Central memory CD8-positive, alpha-beta T cell (primary cell): ENCODE results near the gene TUBG2.
"Not testable (repeated sequence)": the region's sequence is repeated elsewhere in the genome, so short reads cannot be mapped to it uniquely, and the experiment has no call there.

Experiments
- ATAC-seq: fragments of 150-1000 bp; cut with Tn5 transposase; replicated peaks from 2 replicates; pipeline ENCODE4 v1.10.0; 2022; ENCODE audit warnings: mild to moderate bottlenecking, moderate FRiP score, moderate number of reproducible peaks; ENCODE audit not compliant: poor library complexity, severe bottlenecking; ENCODE audit errors: extremely low read depth
- DNase-seq, 2 donors: peaks; one replicate each; pipeline ENCODE4 v3.0.0; 2021; ENCODE audit warnings: low spot score in 2 of 2
- H3K27ac Mint-ChIP-seq: one replicate; pipeline ENCODE4 v1.8.0; 2022; ENCODE audit warnings: low read depth, mild to moderate bottlenecking, moderate library complexity, mixed read lengths
- H3K27me3 Mint-ChIP-seq: one replicate; pipeline ENCODE4 v1.8.0; 2022; ENCODE audit warnings: mixed read lengths
- H3K36me3 Mint-ChIP-seq: one replicate; pipeline ENCODE4 v1.8.0; 2022; ENCODE audit warnings: mild to moderate bottlenecking, moderate library complexity, mixed read lengths; ENCODE audit not compliant: insufficient read depth
- H3K4me1 Mint-ChIP-seq: one replicate; pipeline ENCODE4 v1.8.0; 2022; ENCODE audit warnings: mixed read lengths
- H3K4me3 Mint-ChIP-seq: one replicate; pipeline ENCODE4 v1.8.0; 2022; ENCODE audit warnings: mild to moderate bottlenecking, moderate library complexity, mixed read lengths
- H3K9me3 Mint-ChIP-seq: one replicate; pipeline ENCODE4 v1.8.0; 2022; ENCODE audit warnings: mixed read lengths

Gene TUBG2

DNA sequence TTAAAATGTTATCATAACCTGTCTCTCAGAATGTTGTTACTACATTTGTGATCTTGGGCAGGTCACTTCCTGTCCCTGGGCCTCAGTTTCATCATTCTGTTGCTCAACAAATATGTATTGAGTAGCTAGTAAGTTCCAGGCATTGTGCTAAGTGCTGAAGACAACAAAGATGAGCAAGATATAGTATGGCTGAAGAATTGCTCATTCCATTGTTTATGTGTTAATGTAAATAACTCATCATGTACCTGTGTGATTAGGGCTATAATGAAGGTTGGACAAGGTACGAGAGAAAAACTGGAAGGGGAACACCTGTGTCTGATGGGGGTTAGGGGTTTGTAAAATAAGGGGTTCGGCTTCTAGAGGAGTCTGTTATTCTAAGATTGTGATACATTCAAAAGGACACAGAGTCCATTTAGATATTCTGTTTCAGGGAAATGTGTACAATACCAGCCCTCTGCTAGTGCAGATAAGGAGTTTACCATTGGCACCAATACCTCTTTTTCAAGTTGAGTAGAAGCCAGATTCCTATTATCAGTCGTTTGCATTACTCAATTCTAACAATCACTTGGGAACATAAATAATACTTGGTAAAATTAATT lies 29.6 kb upstream of the TUBG2 start:
- Mint-ChIP-seq H3K27me3 (no peaks in the 10 kb centered on the region), H3K27ac (no peak overlapping the region), H3K9me3 (no peaks in the 10 kb centered on the region), H3K4me1 (no peaks in the 10 kb centered on the region), H3K4me3 (no peak overlapping the region), H3K36me3 (peaks cover 2% of the 10 kb centered on the region)
- ATAC-seq = no peak
- no peak for DNase-seq

DNA sequence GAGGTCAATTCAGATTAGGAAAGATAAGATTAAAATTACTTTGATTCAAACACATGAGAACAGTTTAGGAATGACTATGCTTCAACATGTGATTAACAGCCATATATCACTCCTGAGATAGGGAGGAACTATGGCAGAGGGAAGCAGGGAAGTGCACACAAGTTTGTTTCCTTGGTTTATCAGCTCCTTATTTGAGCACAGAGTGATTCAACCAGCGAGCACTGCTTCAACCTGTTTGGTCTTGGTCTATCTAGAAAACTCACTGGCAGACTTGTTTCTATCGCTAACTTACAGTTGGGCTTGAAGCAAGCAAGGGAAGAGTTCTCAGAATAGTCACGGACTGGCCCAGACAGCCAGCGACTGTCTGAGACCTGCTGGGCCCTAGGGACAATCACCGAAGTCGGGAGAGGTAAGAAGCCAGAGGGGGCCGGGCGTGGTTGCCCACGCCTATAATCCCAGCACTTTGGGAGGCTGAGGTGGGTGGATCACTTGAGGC lies 26.1 kb upstream of the TUBG2 start:
- no peak for ATAC-seq
- Mint-ChIP-seq H3K4me1 (no peaks in the 10 kb centered on the region), H3K9me3 (no peaks in the 10 kb centered on the region), H3K4me3 (no peak overlapping the region), H3K36me3 (peaks cover 2% of the 10 kb centered on the region), H3K27ac (no peak overlapping the region), H3K27me3 (no peaks in the 10 kb centered on the region)
- DNase-seq = no peak

DNA sequence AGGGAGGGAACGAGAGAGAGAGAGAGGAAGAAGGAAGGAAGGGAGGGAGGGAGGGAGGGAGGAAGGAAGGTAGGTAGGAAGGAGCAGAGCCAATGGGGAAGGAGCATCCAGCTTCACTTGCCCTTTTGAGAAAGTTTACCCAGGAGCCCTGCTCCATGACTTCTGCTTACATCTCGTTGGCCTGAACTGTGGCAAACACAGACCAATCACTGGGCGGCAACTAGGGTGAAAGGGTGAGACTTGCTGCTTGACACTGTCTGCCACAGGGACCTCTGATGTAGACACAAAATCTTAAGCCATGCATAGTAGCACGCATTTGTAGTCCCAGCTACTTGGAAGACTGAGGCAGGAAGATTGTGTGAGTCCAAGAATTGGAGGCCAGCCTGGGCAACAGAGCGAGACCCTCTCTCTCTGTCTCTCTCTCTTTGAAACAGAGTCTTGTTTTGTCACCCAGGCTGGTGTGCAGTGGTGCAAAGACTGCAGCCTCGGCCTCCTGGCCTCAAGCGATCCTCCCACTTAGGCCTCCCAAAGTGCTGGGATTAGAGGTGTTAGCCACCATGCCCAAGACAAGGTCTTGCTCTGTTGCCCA lies 19.5 kb upstream of the TUBG2 start:
- DNase-seq (no peak), ATAC-seq (no peak)
- Mint-ChIP-seq H3K27ac (no peak overlapping the region), H3K36me3 (no peaks in the 10 kb centered on the region), H3K4me3 (no peak overlapping the region), H3K4me1 (no peaks in the 10 kb centered on the region), H3K27me3 (peaks cover 11% of the 10 kb centered on the region), H3K9me3 (no peaks in the 10 kb centered on the region)

DNA sequence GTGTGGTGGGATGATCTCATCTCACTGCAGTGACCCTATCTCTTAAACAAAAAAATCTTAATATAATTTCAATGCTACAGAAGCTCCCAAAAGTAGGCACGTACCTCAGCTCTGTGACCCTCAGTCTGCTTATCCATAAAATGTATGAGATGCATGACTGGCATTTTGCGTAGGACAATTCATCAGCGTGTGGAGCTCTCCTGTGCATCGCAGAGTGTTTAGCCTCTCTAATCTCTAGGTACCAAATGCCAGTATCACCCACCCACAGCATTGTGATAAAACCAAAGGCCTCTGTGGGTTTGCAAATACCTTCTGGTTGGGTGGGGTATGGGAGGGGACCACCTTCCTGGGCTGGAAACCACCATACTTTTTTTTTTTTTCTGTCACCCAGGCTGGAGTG lies 19.0 kb upstream of the TUBG2 start:
- no peak for DNase-seq
- no peak overlapping the region for H3K27ac Mint-ChIP-seq
- H3K4me1 Mint-ChIP-seq = no peaks in the 10 kb centered on the region
- no peaks in the 10 kb centered on the region for H3K36me3 Mint-ChIP-seq
- H3K4me3 Mint-ChIP-seq = no peak overlapping the region
- H3K9me3 Mint-ChIP-seq = no peaks in the 10 kb centered on the region
- peaks cover 11% of the 10 kb centered on the region for H3K27me3 Mint-ChIP-seq
- ATAC-seq = no peak

DNA sequence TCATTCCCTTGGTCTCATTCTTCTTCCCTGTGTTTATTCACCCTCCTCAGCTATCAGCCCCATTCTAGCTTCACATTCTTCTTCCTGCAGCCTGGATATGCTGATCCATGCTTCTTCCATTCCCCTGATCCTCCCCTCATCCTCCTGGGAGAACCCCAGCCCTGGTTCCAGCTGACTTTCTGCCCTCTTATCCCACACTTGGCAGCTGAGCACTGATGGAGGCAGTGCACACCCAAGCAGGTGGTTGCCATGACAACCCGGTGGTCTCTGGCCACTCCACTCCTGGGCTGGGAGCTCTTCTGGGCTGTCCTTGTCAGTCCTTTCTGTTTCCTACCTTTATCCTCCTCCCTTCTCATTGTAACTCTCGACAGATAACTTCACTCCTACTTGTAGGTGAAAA lies 16.7 kb upstream of the TUBG2 start:
- DNase-seq (no peak), ATAC-seq (no peak)
- no peaks in the 10 kb centered on the region for H3K4me1 Mint-ChIP-seq
- H3K27ac Mint-ChIP-seq = no peak overlapping the region
- no peaks in the 10 kb centered on the region for H3K9me3 Mint-ChIP-seq
- H3K4me3 Mint-ChIP-seq = no peak overlapping the region
- H3K36me3 Mint-ChIP-seq = no peaks in the 10 kb centered on the region
- peaks cover 11% of the 10 kb centered on the region for H3K27me3 Mint-ChIP-seq

DNA sequence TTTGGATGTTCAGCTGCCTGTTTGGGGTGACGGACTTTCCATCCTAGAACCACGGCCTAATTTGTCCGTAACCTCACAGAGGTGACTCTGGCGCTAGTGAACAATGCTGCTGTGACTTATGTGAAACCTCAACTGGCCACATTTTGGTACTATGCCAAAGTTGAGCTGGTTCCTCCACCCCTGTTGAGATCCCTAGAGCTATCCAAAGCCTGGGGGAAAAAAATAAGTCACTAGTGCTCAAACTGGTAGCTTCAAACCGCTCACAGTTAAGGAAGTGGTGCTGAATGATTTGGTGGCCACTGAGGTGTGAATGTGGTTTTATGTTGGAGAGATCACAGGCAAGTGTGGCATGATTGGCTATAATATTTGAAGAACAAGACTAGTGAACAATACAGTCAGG lies 11.3 kb upstream of the TUBG2 start:
- Mint-ChIP-seq H3K9me3 (no peaks in the 10 kb centered on the region), H3K4me1 (peaks cover 7% of the 10 kb centered on the region), H3K4me3 (no peak overlapping the region), H3K36me3 (no peaks in the 10 kb centered on the region), H3K27me3 (peaks cover 4% of the 10 kb centered on the region), H3K27ac (no peak overlapping the region)
- DNase-seq (no peak), ATAC-seq (no peak)

DNA sequence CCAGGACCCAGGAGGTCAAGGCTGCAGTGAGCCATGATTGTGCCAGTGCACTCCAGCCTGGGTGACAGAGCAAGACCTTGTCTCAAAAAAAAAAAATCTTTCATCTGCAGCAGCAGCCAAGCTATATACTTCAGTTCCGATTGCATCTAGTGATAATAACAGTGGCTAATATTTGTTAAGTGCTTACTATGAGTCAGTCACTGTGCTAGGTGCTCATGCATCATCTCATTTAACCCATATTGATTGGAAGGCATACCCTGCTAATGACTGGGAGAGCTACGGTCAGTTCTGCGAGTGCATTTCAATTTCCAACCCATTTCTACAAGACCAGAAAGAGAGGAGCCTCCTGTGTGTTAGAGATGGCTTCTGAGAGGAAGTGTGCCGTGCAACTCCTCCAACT lies 7.7 kb upstream of the TUBG2 start:
- Mint-ChIP-seq H3K36me3 (peaks cover 2% of the 10 kb centered on the region), H3K4me3 (no peak overlapping the region), H3K9me3 (no peaks in the 10 kb centered on the region), H3K27ac (no peak overlapping the region), H3K27me3 (peaks cover 16% of the 10 kb centered on the region), H3K4me1 (peaks cover 18% of the 10 kb centered on the region)
- no peak for ATAC-seq
- no peak for DNase-seq

DNA sequence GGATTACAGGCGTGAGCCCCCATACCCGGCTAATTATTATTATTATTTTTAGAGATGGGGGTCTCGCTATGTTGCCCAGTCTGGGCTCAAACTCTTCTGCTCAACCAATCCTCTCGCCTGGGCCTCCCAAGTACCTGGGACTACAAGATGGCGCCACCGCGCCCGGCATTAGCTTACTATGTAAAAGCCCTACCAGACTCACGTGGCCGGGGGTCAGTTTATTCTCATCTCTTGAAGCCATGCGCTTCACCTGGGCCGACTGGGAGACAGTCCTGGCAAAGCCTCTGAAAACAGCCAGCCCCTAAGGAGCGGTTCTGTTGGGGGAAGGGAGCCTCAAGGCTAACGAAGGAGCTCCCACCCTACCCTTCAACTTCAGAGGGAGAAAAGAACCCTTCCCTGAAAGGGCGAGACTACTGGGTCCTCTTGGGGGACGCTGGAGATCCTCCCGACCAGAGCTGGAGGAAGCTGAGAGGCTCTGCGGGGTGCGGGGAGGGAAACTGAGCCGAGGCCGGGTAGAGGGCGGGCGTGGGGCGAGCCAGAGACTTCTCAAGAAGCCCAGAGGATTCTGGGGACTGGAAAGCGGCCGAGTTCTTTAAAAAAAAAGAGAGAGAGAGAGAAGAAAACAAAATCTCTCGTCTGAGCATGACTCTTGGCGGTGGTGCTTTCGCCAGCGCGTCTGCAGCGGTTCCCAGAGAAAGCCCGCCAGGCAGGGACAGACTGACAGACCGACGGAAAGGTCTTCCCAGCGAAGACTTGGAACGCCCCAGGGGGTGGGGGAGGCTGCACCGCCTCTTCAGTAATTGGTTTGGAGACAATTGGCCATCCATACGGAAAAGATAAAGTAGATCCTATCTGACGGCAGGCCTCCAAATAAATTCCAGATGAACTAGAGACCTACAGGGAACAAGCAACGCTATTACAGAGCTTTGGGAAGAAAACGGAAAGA lies 5.6 kb upstream of the TUBG2 start:
- Mint-ChIP-seq H3K4me1 (peaks cover 15% of the 10 kb centered on the region), H3K27me3 (peaks cover 16% of the 10 kb centered on the region), H3K27ac (no peak overlapping the region), H3K9me3 (no peaks in the 10 kb centered on the region), H3K36me3 (peaks cover 2% of the 10 kb centered on the region), H3K4me3 (no peak overlapping the region)
- DNase-seq = no peak
- ATAC-seq = no peak

DNA sequence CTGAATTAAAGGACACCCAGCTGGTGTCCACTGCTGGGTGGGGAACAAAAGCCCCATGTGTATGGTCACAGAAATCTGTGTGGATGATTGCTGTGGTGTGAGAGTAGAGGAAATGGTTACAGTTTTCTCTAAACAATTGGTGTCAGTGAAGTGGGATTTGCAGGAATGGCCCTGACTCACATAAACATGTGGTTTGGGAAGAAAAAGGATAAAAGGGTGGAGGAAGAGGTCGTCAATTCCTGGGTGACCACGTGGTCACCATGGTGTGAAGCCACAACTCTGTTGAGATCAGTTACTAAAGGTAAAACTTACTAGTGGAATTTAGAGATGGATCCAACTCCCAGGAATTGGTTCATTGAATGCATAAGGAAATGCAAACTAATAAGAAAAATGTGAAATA lies 3.6 kb upstream of the TUBG2 start:
- H3K27me3 Mint-ChIP-seq = peaks cover 16% of the 10 kb centered on the region
- no peak overlapping the region for H3K27ac Mint-ChIP-seq
- no peak overlapping the region for H3K4me3 Mint-ChIP-seq
- ATAC-seq (no peak), DNase-seq (no peak)
- H3K4me1 Mint-ChIP-seq = peaks cover 27% of the 10 kb centered on the region
- H3K9me3 Mint-ChIP-seq = no peaks in the 10 kb centered on the region
- peaks cover 5% of the 10 kb centered on the region for H3K36me3 Mint-ChIP-seq

DNA sequence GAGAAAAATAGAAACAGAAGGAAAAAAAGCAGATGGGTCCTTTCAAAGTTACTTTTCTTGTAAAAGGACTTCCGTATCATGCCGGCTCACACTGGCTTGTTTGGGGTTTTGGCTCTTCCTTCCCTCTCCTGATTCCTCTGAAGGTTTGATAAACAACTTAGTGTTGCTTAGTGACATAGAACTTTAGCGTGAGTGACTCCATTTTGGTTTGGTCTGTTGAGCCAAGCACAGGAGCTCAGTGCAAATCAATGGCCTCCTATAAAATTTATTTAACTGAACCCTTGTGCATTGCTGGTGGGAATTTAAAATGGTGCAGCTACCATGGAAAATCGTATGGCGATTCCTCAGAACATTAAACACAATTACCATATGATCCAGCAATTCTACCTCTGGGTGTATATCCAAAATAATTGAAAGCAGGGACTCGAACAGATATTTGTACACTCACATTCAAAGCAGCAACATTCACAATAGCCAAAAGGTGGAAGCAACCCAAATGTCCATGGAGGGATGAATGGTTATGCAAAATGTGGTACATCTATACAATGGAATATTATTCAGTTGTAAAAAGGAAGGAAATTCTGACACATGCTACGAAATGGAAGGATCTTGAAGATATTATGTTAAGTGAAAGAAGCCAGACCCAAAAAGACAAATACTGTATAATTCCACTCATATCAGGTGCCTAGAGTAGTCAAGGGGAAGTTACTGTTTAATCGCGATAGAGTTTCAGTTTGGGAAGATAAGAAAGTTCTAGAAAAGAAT lies 1.1 kb upstream of the TUBG2 start:
- H3K27ac Mint-ChIP-seq = no peak overlapping the region
- H3K9me3 Mint-ChIP-seq = no peaks in the 10 kb centered on the region
- DNase-seq (no peak), ATAC-seq (no peak)
- peaks cover 5% of the 10 kb centered on the region for H3K36me3 Mint-ChIP-seq
- H3K27me3 Mint-ChIP-seq = peaks cover 14% of the 10 kb centered on the region
- peak overlapping the region; percentile 87 for H3K4me3 Mint-ChIP-seq
- peaks cover 27% of the 10 kb centered on the region for H3K4me1 Mint-ChIP-seq

DNA sequence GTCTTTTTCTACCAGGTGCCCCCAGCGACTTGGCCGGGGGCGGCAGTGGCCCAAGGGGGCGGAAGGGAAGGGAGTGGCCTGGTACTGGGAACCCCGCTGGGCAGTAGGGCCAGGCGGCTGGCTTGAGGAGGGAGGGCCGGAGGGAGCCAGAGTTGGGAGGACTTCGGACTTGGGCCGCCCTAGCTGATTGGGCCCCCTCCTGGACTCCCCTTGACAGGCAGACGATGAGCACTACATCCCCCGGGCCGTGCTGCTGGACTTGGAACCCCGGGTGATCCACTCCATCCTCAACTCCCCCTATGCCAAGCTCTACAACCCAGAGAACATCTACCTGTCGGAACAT lies 819 bp downstream of the TUBG2 start:
- not testable (repeated sequence) for DNase-seq, H3K36me3 Mint-ChIP-seq, ATAC-seq, H3K27me3 Mint-ChIP-seq, H3K9me3 Mint-ChIP-seq
- Mint-ChIP-seq H3K27ac (peak overlapping the region; percentile 44), H3K4me3 (peak overlapping the region; percentile 87), H3K4me1 (peaks cover 22% of the 10 kb centered on the region)

DNA sequence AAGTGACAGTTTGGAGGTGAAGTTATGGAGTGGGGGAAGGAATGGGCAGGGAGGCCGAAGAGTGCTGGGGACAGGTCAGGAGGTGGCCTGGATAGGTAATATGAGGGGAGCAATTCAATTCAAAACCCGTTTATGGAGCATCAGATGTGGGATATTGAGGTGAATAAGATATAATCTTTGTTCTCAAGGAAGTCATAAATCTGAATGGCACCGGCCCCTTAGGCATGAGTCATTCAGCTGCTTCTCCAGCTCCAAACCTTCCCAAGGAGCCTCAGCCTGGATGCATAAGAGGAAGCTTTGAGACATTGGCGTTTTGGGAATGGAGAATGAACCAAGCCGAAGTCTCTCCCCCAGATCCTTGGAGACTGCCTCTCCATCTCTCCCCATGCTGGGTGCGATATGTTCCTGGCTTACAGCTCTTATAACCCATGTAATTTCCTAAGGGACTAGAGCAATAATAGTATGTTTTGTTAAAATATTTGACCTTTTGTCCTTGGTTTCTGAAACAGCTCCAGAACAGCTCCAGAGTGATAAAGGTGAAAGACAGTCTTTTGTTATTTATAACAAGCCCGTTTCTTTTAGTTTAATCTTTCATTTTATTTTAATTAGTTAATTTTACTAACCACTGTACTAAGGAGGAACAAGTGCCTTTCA lies 1.7 kb downstream of the TUBG2 start:
- DNase-seq (no peak), ATAC-seq (no peak)
- no peak overlapping the region for H3K27ac Mint-ChIP-seq
- H3K9me3 Mint-ChIP-seq = no peaks in the 10 kb centered on the region
- no peaks in the 10 kb centered on the region for H3K27me3 Mint-ChIP-seq
- peaks cover 17% of the 10 kb centered on the region for H3K4me1 Mint-ChIP-seq
- peaks cover 5% of the 10 kb centered on the region for H3K36me3 Mint-ChIP-seq
- no peak overlapping the region for H3K4me3 Mint-ChIP-seq
